Activated CD4-positive, CD25-positive, alpha-beta regulatory T cell treated with anti-CD3 and anti-CD28 coated beads, Interleukin-2, amount 50 U/mL, for 24 hours (primary cell): Measurements from ENCODE around the gene OR7D2.
"Not testable (repeated sequence)": the region's sequence is repeated elsewhere in the genome, so short reads cannot be mapped to it uniquely, and the experiment has no call there.

ENCODE experiments used
- ATAC-seq, 2 donors: fragments of 150-1000 bp; cut with Tn5 transposase; one replicate each; pipeline ENCODE4 v1.10.0; 2021; ENCODE audit warnings: mild to moderate bottlenecking in 1 of 2, moderate library complexity in 1 of 2

OR7D2 gene

GRCh38 chr19:9178901-9179300 is at the start of gene OR7D2:
Gene OR7D2 (plus strand): TSS chr19:9178979. CDS start chr19:9185782, 6,803 bp downstream.
- no peak for ATAC-seq

GRCh38 chr19:9130965-9131364 is 47.8 kb upstream of the OR7D2 start:
- peak in 1 of 2 donors; percentile 41 for ATAC-seq

- ATAC-seq = no peak
Measured at GRCh38 chr19:9132422-9132821, 46.4 kb upstream of the OR7D2 start.

- ATAC-seq = no peak
Measured at GRCh38 chr19:9139609-9140158, 39.1 kb upstream of the OR7D2 start.

- peak; percentile 95 to 96 for ATAC-seq
Measured at GRCh38 chr19:9140159-9140874, 38.5 kb upstream of the OR7D2 start, which contains the start of gene ZNF317. Gene ZNF317 (plus strand): TSS chr19:9140397. CDS start chr19:9156017, 15,620 bp downstream.

GRCh38 chr19:9144920-9145319 is 33.9 kb upstream of the OR7D2 start:
- ATAC-seq = no peak

GRCh38 chr19:9146882-9147281 is 31.9 kb upstream of the OR7D2 start:
- ATAC-seq = no peak

GRCh38 chr19:9148697-9149096 is 30.1 kb upstream of the OR7D2 start:
- ATAC-seq = no peak

GRCh38 chr19:9149997-9150396 is 28.8 kb upstream of the OR7D2 start:
- ATAC-seq = no peak

GRCh38 chr19:9150650-9151049 is 28.1 kb upstream of the OR7D2 start:
- ATAC-seq = no peak

- peak in 1 of 2 donors; percentile 25 for ATAC-seq
Measured at GRCh38 chr19:9151367-9151766, 27.4 kb upstream of the OR7D2 start.

GRCh38 chr19:9155591-9155990 is 23.2 kb upstream of the OR7D2 start:
- ATAC-seq = no peak

- no peak for ATAC-seq
Measured at GRCh38 chr19:9156304-9156703, 22.5 kb upstream of the OR7D2 start.

GRCh38 chr19:9159891-9160290 is 18.9 kb upstream of the OR7D2 start:
- ATAC-seq = no peak

GRCh38 chr19:9161427-9161826 is 17.4 kb upstream of the OR7D2 start:
- no peak for ATAC-seq

- ATAC-seq = no peak
Measured at GRCh38 chr19:9165261-9165660, 13.5 kb upstream of the OR7D2 start.

- ATAC-seq = no peak
Measured at GRCh38 chr19:9166846-9167245, 11.9 kb upstream of the OR7D2 start.

- ATAC-seq = no peak
Measured at GRCh38 chr19:9171393-9171991, 7.3 kb upstream of the OR7D2 start.

- ATAC-seq = no peak
Measured at GRCh38 chr19:9175326-9175725, 3.5 kb upstream of the OR7D2 start.

- no peak for ATAC-seq
Measured at GRCh38 chr19:9183000-9183399, 4.2 kb downstream of the OR7D2 start.

GRCh38 chr19:9187191-9187590 is 8.4 kb downstream of the OR7D2 start:
- ATAC-seq = no peak

- ATAC-seq = no peak
Measured at GRCh38 chr19:9189535-9189934, 10.8 kb downstream of the OR7D2 start.

GRCh38 chr19:9198044-9198443 is 19.3 kb downstream of the OR7D2 start:
- not testable (repeated sequence) for ATAC-seq

GRCh38 chr19:9205501-9206113 is 26.8 kb downstream of the OR7D2 start:
- peak in 1 of 2 donors; percentile 45 for ATAC-seq
